A204.1 (cell line): ENCODE measurements around the gene LIPC.

Experiments
- FAIRE-seq: peaks from 2 replicates; lab custom pipeline; 2012; peaks lifted over from hg19 to GRCh38; lab: Jason Lieb, UNC

The LIPC gene

DNA sequence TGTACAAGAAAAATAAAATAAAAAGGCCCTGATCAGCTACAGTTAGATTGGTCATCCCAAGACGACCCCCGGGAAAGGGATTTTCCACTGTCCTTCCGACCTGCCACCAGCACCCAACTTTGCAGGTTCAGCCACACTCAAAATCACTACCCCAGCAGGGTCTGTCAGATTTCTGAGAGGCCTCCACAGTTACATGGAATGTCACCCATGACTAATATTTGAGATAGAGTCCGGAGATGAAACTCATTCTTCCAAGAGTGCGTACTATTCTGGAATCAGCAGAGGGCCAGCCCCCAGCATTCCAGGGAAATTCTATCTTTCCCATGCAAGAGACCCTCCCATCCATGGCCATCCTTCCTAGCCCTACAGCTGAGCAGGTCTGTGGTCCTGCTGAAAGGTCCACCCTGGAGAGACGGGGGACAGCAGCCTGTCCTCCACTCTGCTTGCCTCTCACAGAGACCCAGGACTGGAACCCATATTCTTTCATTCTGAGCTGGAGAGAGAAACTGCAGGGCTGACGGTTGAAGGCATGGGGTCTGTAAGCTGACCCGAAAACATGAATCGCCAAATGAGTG is 5.8 kb downstream of the LIPC start:
- FAIRE-seq, result no peak

DNA sequence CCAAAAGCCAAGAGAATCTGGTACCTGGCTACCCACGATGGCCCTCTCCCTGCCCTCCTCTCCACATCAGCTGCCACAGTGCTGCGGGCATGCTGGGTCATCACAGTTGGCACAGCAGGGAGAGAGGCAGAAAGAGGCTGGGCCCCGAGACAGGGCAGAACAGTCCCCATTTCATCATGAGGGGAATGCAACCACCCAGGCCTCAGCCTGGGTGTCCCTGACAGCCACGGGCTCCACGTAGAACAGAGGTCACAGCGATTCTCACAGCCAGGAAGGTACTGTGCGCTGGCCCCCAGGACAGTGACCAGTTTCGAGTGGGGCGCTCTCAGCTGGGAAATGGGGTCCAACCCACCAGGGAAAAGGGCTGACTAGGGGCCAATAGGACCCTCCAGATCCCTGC is 6.3 kb downstream of the LIPC start:
- FAIRE-seq, result no peak

DNA sequence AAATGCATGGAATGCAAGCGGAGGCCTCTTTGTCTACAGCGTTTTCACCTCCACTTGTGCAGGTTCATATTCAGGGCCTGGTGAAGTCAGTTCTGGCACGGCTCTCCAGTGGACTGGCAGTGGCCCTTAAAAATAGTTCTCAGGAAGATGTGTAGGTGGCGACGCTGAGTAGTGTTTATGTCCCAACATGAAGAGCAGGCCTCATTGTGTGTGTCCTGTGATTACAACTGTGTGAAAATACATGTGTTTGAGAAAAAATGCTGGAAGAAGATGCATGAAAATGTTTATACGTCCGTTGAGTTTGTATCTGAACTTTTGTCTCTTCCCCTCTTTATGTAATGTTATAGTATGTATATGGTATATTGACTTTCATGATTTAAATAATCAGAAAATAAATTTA is 7.2 kb downstream of the LIPC start:
- no peak for FAIRE-seq

DNA sequence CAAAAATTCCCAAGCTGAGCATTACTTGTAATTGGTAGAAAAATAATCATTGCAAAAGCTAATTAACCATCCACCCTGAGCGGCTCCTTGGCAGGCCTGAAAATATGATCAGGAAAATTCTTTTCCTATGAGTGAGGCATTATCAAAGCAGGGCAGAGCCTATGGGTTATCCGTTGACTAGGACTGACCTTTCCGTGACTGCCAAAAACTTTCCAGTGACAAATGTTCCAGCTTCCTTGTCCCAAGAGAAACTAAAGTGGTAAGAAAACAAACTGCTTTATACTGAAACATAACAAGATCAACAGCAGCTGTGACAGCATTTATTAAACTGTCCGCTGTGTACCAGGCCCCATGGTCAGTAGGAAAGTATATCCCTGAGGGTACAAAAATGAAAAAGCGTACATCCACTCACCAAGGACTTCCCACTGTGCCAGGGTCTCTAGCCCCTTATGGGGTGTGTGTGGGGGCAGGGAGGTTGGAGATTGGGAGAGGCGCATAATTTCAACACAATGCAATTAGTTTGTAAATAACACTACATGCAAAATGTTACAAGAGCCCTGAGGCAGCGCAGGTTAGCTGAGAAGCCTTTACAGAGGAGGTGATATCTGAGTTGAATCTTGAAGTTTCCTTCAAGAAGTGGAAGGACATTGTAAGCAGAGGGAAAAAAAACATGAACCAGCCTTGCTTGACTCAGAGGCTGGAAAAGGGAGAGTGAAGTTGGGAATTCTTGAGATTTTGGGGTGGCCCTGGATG is 8.5 kb downstream of the LIPC start:
- FAIRE-seq, result no peak

DNA sequence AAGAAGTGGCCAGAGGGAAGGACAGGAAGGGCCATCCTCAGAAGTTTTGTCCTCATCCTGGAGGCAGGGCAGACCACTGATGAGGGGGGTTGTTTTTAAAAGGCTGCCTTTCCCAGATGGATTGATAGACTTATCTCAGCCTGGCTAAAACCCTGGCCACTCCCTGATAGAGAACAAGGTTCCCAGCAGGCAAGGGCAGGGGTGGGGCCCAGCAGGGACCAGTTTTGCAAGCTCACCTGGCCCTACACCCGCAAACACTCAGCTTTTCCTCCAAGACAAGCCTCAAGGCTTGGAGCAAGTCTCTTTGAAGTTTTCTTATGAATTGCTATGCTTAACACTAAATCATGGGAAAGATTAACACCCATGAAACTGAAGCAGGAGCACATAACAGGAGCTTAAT is 9.1 kb downstream of the LIPC start:
- no peak for FAIRE-seq

DNA sequence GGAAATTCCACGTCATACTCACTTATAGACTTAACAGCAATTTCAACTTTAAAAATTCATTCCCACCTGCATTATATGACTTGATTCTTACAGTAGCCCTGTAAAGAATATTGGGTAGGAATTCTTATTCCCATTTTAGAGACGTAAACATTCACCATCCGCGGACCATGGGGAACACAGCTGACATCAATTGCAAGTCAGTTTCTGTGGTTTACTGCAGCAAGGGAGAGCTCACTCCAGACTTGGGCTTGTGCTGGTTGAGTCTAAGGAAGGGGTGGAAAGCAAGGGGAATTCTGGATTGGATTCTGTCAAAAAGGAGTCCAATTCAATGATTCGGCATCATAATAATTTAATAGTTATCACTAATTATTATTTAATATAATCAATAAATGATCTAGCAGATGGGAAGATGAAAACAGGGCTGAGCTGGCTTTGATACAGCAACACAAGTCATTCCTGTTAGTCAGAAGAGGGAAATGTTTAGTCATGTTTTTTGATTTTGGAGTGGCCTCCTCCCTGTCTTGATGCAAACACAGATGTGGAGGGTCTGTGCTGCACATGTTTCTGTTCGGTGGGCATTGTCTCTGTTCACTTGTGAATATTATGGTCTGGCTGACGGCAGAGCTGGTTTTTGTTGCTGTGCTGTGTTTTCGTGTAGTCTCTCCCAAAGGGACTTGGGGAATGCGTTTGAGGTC is 9.7 kb downstream of the LIPC start:
- no peak for FAIRE-seq

DNA sequence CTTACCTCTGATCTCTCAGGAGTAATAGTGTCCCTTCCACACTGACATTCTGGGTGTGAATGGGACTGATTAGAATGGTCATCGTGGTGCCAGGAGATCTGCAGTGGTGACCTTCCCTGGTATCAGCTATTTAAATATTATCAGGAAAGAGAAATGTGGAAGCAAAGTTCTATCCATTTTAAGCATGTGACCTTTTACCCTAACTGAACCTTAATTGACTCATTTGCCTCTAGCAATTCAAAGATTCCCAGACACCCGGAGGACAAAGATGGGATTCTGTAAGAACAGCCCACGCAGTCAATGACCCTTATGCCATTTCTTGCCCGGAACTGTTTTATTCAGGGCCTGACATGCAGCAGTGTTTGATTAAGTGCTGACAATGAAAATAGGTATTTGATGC is 10.3 kb downstream of the LIPC start:
- no peak for FAIRE-seq

DNA sequence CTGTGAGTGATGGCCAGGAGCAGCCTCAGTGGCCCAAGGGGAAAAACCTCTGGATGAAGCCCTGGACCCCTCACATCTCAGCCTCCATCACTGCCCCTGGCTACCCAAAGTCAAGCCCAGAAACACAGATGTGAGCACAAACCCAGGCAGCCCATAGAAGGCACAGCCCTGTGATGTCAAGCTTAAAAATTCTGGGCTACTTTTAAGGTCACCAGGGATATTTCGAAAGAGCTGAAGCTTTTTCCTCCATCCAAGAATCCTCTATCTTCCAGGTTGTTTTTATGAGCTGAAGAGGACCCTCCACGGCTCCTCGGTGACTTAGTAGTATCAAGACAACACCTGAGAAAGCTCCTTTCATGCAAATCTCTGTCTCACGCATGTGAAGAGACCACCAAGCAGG is 11.5 kb downstream of the LIPC start:
- no peak for FAIRE-seq

DNA sequence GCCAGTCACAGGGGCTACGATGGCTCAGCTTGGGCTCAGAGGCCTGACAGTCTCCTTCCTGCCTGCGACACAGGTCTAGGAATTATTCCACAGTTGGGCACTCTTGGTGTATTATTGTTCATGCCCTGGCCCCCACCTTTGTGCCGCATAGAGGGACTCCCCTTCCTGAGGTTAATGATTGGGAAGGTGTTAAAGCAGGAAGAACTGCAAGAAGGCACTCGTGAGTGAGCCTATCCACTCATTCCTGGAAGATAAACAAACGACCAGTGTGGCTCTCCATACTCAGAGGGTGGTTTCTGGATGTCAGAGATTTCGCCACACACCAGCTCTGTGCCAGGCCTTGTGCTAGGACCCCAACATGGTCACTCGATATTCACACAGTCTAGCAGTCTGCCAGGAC is 12.3 kb downstream of the LIPC start:
- no peak for FAIRE-seq

DNA sequence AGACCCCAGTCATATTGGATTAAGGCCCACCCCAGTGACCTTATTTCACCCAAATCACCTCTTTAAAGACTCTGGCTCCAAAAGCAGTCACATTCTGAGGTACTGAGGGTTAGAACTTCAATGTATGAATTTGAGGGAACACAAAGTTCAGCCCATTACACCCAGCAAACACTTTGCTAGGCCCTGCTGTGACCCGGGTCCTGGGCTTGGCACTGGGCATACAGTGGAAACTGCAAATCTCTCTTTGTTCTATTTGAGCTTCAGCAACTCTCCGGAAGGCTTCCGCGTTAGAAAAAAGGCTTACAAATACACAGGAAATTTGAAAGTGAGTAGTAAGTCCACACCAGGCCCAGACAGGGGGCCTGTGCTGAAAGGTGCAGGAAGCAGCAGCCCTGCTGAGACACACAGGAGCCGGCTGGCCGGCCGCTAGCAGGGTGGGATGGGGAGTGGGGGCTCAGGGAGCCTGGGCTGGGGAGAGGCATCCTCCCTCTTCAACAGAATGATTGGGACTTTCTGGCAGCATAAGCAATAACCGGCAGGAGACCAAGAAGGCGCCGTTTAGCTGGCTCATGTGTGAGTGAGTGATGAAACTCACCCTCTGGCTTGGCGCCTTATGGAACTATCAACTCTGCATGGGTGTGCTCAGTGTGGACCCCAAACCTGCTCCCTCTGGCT is 13.0 kb downstream of the LIPC start:
- no peak for FAIRE-seq

DNA sequence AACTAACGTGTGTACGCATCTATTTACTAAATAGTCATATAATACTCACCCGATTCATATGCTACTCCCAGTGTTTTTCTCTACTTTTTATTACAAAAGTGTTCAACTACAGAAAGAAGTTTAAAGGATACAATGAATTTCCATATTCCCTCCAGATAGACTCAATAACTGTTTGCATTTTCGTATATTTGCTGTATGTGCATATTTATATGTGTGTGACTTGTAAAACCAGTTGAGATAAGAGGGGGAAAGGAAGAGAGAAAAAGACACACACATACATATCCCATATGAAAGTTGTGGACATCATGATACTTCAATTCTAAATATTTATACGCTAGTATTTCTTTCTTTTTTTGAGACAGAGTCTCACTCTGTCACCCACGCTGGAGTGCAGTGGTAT is 14.1 kb downstream of the LIPC start:
- FAIRE-seq, result no peak

DNA sequence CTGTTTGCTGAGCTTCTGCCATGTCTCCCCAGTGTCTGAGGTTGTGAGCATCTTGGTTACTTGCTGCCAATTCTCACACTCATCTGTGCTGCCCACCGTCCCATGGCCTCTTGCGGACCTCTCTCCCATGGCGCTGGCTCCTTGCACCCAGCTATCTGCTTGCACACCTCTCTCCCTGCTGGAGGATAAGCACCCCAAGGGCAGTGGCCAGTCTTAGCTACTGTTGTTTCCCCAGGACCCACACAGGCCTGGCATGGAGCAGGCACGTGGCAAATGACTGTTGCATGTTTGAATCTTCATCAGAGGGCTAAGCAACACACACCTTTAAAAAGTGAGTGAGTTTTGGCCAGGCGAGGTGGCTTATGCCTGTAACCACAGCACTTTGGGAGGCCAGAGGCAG is 14.7 kb downstream of the LIPC start:
- no peak for FAIRE-seq

DNA sequence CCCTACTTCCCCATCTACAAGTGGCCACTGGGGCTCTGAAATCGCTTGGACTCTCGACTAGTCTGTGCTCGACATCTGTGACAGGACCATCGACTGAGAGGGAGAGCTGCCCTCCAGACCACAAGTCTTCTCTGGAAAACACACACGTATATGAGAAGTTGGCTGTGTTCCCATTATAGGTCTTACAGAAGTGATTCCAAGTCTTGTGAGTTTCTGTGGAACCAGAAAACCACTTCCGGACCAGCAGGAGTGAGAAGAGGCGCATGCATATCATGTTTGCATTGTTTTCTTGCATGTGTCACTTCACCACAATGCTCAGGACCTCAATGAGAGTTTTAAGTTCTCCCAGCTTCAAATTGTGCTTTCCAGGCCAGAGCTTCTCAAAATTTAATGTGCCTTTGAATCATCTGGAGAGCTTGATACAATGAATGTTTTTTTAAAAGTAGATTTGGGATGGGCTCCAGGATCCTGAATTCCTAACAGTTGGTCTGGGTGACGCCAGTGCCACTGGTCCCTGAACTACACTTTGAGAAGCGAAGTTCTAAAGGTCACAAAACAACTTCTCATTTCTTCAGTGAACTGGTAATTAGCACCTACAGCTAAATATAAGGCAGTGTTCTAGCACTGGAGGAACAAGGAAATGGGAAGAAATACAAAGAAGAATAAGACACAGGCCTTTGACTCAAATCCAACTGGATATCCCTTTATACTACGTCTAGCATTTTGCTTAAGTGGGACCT is 15.7 kb downstream of the LIPC start:
- no peak for FAIRE-seq

DNA sequence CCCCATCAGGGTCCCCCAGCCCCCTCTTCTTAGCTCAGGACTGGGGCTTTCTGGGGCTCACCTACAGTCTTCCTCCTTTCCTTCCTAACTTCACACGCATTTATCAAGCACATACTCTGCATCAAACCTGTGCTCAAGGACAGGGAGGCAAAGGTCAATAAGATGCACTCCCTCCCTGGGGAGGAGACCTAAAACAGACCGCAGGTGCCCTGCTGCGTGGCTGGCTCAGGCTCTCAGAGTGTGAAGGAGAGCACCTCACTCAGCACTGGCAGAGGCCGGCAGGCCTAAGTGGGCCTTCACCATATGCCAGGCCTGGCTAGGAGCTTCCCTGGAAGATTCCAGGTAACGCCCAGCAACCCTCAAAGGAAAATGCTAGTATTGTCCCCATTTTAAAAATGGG is 16.5 kb downstream of the LIPC start:
- FAIRE-seq, result no peak

DNA sequence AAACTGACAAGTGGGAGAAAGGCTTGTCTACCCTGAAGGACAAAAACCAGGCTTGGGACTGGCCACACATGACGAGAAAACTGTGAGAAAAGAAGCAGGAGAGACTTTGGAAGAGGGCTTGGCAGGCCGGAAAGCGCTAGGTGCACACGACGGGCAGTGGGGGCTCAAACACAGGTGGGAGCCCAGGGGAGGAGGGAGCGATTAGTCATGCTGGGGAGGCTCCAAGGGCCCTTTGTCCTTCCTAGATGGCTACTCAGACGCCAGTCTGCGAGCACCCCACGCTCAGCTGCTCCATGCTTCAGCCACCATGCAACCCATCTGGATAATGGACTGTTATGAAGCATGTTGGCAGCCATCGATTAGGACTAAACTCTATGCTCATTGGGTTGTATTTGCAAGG is 17.1 kb downstream of the LIPC start:
- no peak for FAIRE-seq

DNA sequence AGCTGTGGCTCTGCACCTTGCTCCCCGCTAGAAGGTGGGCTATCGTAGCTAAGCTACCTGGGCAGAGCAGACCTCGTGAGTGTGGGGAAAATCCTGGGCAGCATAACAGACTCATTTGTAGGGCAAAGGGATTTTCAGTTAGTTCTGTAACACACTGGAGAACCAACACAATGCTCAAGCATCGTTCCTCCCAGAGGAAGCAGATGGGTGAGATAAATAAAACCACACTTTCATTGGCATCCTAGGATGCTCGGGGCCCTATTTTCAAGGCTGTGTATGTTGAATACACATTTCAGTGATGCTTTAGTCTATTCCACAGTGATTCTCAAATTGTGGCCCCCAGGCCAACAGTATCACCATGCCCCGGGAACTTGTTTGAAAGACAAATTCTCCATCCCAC is 20.0 kb downstream of the LIPC start:
- FAIRE-seq, result no peak

DNA sequence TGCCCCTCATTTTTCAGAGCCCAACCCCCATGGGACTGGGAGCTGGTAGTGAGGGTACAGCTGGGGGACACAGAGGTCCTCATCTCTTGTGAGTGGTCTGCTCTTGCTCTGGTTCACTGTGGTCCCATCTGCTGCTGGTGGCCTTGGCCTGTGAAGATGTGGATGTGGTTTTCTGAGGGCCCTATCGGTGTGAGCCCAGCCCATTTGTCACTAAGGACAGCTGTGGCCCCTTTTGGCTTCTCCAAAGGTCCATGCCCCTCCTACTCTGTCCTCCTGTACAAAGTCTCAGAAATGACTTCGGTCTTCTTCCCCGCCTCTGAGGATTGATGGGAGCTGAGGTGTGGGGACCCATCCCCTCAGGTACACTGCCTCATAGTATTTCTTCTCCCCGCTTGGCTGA is 21.0 kb downstream of the LIPC start:
- no peak for FAIRE-seq

DNA sequence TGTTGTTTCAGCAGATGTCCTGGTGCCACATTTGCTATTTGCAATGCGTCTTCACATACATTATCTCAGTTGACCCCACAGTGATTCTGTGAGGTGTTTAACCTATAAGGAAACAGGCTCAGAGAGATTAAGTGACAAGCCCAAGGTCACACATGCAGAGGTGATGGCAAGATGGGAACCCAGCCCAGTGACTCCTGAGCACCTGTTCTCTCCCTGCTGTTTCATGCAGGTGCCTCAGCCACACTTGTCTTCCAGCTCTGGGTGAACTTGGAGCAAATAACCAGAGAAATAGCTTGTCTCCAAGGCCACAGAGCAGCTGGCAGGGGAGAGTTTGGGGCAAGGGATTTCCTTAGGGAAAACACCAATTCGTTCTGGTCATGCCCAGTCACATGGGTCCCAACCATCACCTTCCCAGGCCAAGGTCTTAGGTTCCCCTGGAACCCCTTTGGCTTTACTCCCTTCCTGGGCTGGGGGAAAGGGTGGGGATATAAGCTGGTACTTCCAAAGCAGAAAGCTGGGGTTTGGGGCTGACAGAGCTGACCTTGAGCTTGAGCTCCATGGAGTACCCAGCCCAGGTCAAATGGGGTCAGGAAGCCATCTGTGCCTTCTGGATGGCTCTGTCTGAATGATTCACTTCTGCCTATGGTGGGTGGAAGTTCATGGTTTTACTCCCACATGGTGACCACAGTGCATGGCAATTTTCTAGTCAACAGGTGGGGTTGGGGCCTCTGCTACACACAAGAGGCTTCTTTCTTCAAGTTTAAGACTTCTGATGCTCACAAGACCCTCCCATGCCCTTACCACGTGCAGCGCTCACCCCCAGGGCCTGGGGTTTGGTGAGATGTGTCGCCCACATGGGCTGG is 22.4 kb downstream of the LIPC start:
- FAIRE-seq, result no peak

DNA sequence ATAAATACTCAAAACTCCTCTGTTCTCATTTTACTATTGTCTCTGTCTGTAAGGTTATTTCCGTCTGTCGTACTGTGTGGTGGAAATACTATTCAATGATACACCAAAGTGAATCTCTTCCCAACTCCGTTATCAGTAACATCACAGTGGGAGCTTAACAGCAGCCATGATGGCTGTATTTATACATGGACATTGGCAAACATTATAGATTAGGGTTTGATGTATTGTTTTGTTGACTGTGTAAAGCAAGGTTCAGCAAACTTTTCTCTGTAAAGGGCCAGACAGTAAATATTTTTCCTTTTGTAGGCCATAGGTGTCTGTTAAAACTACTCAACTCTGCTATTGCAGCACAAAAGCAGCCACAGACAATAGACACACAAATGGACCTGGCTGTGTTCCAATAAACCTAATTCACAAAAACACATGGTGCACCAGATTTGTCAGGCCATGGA is 23.2 kb downstream of the LIPC start:
- no peak for FAIRE-seq

DNA sequence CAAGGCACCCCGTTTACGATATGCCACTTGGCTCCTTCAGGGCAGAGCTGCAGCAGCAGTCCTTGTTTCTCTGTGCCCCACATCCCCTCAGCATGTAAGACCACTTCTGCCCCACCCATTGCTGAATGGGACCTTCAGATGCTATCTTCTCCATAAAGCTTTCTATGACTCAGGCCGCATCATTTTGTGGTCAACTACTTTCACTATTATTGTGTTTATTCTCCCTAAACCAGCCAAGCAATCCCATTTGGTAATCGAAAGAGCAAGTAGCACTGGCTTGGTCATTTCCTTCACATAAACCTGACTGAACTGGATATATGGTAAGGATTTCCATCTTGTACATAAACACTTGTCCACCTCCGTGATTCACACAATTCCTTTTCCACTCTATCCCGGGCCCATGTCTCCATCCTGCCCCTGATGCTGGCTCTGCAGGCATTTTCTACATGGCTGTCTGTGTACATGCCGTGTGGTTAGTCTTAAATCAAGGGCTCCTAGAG is 25.7 kb downstream of the LIPC start:
- FAIRE-seq, result no peak

DNA sequence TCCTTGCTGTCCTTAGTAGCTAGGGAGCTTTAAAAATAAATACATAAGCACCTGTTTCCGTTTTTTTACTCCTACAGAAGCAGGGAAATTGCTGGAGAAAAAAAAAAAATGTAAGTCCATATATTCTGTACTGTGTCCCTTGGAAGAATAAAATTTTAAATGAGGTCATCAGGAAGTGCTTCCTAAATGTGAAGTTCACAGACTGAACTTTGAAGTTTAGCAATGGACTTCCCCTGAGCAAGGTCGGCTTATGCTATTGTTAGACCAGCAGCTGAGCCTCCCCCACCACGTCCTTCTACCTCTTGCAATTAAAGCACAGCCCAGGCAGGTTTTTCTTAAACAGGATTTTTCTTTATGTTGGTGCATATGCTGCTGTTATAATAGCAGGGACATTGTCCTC is 26.3 kb downstream of the LIPC start:
- no peak for FAIRE-seq
